HG03354 (cell line): ENCODE results near the gene ACADS.

Experiments
- ATAC-seq: cut with Tn5 transposase; IDR thresholded peaks from one replicate; pipeline ENCODE4 v1.9.1; 2021; ENCODE audit warnings: mild to moderate bottlenecking; ENCODE audit not compliant: unreplicated experiment, poor library complexity, severe bottlenecking

ACADS gene, protein sequence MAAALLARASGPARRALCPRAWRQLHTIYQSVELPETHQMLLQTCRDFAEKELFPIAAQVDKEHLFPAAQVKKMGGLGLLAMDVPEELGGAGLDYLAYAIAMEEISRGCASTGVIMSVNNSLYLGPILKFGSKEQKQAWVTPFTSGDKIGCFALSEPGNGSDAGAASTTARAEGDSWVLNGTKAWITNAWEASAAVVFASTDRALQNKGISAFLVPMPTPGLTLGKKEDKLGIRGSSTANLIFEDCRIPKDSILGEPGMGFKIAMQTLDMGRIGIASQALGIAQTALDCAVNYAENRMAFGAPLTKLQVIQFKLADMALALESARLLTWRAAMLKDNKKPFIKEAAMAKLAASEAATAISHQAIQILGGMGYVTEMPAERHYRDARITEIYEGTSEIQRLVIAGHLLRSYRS

DNA sequence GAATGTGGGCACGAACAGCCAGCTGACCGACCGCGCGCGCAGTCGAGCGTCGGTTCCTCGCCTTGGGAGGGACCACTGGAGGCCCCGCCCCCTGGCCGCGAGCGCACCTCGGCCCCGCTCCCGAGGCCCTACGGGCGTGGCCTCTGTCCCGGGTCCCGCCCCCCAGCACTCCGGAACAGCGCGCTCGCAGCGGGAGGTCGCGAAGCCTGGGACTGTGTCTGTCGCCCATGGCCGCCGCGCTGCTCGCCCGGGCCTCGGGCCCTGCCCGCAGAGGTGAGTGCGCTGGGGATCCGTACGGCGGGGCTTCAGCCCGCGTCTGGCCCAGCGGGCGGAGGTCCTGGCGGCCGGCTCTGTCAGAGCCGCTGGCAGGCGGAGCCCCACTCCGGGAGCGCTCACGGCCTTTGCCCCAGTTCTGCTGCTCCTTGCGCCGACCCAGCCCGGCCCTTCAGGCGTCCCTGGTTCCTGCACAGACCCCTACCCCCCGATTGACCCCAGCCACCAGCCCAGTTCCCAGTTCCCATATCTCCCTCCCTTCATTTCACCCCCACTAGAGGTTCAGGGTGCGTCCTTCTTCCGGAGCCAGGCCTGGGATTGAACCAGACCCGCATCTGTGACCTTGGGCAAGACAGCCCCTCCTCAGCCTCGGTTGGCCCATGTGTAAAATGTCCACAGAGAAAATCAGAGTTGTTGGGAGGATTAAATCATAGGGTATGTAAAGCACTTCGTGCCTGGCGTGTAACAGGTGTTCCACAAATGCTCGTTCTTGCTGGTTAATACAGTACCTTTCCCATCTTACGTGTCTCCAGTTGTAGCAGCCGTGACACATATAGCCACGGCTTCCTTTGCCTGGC is at the start of gene ACADS:
TSS of gene ACADS (plus strand) at position 168 of the 851 bp plus-strand sequence. CDS start at position 228, 60 bp downstream.
- peak; percentile 93 for ATAC-seq

DNA sequence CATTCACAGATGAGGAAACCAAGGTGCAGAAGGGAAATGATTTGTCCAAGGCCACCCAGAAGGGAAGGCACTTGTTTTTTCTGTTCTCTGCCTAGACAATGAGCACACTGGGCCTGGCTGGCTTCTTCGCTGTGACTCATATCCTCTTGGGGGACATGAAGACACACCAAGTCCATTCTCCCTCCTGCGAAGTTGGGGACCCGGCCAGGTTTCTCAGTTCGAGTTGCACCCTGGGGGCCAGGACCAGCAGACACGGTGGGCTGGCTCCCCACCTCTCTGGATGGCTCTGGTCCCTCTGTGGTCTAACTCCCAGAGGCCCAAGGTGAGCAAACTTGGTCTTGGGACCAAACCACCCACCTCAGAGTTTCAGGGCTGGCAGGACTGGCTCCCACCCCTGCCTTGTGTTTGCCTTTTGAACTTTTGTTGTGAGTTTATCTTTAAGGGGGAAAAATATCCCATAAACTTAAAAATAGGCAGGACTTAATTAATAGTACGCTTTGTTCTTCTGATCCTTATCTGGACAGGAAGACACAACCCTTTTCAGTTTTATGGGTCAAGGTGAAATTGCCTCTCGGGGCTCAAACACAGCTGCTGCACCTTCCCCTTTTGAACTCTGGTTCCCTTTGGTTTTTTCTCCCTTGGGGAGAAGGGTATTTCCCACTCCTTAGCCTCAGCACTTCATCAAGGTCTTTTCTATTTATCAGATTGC is 47.7 kb upstream of the ACADS start:
- peak; percentile 73 for ATAC-seq

DNA sequence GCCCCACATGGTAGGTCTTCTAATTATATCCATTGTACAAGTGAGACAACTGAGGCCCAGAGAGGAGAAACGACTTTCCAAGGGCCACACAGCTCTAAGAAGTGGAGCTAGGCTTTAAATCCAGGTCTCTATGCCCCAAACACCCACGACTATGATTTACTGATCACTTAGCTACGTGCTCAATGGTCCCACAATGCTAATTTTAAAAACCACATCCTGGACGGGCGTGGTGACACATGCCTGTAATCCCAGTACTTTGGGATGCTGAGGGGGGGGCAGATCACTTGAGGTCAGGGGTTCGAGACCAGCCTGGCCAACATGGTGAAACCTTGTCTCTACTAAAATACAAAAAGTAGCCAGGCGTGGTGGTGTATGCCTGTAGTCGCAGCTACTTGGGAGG is 47.1 kb upstream of the ACADS start:
- ATAC-seq = peak; percentile 6

DNA sequence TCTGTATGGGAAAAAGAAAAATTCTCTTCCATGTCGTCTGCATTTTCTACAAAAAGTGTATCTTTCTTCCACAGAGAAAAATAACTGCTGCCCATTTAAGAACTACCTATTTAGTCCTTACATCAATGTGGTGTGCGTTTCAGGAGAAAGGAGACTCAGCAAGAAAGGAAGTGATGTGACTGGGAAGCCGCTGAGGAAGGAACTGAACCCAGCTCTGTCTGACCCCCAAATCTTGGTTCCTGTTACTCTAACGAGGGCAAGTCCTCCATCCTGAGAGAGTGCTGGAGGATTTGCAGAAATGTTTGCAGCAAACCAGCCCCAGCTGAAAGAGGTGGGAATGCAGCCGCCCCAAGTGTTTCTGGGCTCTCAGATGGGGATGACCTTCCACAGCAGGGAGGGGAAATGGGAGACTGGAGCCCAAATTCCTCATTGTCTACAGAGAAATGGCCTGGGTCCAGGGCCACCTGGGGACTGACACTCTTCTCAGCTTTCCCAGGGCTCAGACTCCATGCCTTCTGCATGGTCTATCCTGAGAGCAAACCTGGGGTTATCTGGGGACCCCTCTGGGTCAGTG is 45.4 kb upstream of the ACADS start:
- no peak for ATAC-seq

DNA sequence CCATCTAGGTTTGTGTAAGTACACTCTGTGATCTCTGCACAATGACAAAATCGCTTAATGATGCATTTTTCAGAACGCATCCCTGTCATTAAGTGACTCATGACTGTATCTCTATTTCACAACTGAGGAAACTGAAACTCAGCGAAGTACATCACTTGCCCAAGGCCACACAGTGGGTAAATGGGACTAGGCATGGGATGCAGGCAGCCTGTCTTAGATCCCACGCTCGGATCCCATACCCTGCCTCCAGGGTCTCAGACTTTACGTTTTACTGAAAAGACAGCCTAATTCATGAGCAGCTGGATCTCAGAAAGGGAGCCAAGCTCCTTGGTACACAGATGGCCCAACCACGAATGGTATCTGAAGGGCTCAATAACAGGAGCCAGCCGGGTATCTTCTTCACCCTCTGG is 41.1 kb upstream of the ACADS start:
- ATAC-seq = no peak

DNA sequence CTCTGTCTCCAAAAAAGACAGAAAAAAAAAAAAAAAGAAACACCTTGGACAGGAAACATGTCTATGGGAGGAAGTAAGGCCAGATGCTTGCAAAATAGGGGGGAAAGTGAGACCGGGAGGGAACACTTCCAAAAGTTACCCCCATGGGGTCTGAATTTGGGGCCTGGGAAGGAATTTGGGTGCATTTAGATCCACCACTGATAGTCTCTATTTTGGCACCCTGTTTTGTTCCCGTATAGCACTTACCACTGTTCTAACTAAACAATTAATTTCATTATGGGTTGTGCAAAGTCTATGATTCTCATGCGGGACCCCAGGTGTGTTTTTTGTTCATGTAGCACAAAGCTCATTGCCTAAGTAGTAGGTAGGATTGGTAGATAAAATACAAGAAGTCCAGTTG is 40.1 kb upstream of the ACADS start:
- no peak for ATAC-seq

DNA sequence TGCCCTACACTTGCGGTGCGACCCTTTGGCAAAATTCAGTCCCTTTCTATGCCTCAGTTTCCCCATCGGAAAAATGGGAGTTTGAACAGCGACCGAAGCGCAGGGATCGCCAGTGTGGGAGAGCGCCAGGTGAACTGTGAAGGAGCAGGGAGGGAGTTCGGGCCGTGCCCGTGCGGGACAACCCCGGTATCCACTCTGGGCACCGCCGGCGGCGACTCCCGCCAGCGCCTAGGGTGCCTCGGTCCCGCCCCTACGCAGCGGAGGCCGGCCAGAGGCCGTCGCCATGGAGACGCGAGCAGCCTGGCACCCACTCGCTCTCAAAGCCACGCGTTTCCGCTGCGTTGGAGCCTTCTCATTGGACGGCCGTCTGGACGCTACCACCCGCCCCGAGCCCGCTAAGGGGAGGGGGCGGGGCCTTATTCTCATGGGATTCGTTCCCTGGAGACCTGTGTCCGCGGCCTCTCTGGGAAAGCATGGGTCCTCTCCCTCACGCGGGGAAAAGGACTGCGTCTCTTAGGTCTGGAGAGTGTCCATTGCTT is 39.4 kb upstream of the ACADS start:
- peak; percentile 73 for ATAC-seq

DNA sequence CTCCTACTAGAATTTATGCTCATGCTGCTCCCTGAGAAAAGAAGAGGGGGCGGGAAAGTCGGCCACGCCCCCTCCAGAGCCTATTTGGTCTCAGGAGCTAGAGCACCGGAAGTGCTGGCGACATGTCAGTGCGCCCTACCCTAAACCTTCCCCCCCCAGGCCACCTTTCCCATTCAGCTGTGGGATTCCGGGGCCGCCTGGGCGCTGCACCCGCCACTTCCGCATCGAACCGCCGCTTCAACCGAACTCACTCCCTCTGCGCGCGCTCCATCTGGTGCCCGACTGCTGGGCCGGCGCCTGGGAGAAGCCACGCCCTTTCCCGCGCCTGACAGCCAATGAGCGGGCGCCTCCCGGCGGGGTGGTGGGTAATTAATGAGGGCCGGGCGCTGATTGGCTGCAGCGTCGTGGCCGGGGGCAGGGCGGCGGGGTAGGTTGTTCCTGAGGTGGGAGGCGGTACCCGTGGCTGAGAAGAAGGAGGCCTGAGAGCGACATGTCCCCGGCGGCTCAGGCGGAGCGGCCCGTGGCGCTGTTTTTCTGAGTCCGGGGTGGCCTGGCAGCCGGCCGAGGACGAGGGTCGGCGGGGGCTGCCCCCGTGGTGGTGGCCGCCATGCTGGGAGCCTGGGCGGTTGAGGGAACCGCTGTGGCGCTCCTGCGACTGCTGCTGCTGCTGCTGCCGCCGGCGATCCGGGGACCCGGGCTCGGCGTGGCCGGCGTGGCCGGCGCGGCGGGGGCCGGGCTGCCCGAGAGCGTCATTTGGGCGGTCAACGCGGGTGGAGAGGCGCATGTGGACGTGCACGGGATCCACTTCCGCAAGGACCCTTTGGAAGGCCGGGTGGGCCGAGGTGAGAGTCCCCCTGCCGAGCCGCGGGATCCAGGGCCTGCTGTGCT is 38.7 kb upstream of the ACADS start, which contains the start of gene MLEC:
TSS of gene MLEC (plus strand) at position 460 of the 888 bp plus-strand sequence. CDS start at position 608, 148 bp downstream.
- peak; percentile 73 for ATAC-seq

DNA sequence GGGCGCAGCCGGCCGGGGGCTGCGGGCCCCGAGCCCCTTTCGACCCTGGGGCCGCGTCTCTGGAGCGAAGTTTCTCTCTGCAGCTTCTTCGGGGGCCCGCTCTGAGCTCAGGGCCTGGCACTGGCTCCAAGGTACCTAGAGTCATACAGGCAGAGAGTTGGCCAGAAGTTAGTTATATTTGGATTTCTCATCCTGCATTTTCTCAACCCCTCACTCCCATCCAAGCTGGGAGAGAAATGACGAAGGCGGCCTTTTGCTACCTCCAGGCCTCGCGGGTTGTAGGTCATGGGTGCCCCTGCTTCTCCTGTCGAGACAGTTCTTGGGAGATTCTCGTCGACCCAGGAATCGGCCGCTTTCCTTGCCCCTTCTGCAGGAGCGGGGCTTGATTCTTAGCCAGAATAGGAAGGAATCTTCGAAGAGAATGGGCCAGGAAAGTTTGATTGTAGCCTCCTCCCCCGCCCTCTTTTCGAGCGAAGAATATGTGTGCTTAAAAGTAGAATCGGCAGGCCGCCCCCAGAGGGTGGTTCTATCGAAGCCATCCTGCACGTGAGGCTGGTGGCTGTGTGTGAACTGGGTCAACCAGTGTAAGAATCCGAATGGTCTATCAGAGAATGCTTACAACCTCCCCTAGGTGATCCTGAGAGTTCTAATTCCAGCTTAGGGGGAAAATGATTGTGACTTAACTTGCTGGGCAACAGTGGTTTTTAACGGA is 37.9 kb upstream of the ACADS start:
- no peak for ATAC-seq

DNA sequence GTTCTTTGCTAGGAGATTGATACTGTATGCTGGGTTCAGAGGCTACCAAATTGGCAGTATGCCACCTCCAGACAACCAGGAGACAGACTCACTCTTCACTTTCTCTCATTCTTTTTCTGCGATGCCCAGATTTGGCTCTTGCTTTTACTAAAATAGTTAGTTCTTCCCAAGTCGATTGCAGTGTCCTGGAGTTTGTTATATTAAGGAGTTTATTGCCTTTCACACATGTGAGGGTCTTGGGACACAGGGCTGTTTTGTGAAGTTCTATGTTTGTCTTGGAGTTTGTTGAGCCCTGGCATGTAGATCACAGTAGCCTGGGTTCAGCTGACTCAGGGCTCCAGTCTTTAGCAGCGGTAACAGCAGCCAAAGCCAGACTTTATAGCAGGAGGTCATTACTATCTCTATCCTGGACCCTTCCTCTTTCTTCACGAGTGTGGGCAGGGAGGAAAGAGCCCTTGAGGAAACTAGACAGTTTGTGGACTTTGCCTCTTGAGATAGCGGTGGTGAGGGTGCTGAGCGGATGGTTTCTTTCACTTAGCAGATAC is 37.0 kb upstream of the ACADS start:
- ATAC-seq = no peak

DNA sequence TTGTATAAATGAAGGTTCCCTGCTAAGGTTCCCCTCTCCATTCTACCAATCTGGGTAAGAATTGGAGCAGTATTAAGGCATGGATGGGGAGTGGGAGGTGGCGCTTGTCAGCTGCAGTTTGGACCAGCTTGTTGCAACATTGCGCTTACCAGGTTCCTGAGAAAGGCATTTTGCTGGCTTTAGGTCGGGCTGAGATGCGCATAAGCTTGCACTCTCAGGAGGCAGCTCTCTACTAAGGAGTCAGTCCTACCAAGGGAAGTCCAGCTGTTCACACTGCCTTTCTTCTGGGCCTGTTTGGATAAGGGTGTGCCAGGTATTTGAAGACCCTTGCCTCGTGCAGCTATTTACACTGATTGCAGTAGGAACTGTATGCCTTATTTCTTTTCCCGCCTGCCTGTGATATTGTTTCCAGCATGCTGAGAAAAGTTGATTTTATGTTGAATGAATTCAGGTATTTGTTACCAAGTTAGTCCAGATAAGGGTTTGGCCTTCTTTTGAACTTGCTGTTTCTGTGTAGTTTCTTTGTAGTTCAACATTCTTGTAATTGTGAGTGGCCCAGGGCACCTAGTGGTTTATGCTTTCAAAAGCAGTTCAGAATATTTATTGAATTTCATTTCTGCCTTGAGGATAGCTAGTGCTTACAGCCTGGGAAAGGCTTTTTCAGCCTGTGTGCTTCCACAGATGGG is 36.1 kb upstream of the ACADS start:
- no peak for ATAC-seq

DNA sequence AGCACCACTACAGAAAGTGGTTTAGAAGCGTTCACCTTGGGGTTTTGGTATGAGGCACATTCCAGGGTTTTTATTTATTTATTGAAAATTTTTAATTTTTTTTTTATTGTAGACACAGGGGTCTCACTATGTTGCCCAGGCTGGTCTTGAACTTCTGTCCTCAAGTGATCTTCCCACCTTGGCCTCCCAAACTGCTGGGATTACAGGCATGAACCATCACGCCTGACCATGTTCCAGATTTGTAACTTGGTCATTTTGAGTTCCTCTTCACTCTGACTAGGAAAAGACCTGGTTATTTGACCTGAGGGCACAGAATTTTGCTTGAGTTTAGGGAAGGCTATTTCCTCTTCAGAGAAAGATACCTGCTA is 35.6 kb upstream of the ACADS start:
- no peak for ATAC-seq

DNA sequence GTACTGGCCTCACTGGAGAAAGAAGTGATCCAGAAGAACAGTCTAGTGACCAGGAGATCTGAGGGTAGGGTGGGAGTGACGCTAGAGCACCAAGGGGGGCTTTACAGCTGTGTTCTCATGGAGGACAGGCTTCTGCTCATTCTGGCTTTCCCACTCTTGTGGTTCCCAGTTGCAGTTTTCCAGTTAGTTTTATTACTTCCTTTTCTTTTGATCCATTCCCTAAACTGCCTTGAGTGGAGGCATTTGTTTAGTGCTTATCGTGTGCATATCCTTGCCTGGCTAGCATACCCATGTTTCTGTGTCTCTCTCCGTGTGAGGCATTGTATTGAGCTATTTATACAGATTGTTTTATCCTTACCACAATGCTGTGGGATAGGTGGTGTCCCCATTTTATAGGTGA is 34.6 kb upstream of the ACADS start:
- no peak for ATAC-seq

DNA sequence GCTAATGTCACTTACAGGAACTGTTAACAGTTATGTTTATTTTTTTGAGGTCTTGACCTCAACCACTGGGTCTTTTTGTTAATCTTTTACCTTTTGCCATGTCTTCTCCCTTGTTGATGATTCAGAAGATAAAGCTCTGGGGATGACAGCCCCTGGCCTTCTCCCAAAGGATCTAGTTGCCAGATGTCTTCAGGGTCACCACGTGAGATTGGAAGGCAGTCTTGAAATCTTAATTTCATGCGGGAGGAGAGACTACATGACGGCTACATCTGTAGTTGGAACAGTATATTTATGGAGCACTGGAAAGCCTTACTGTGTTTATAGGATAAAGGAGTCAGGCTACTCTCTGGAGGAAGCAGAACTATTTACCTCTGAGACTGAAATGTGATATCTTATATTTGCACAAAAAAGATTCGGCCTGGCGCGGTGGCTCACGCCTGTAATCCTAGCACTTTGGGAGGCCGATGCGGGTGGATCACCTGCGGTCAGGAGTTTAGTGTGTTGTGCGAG is 33.0 kb upstream of the ACADS start:
- ATAC-seq = no peak

DNA sequence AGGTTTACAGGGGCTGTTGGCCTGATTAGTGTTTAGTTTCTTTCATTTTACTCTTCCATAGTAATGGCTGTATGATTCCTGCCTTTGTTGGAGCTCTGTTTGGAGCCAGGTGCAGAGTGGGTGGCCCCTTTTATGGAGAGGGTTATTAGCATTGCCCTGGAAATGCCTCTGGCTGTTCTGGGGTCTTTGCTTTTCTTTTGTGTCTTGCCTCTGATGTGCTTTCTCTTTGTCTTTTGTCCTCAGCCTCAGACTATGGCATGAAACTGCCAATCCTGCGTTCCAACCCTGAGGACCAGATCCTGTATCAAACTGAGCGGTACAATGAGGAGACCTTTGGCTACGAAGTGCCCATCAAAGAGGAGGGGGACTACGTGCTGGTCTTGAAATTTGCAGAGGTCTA is 31.8 kb upstream of the ACADS start:
- ATAC-seq = no peak

DNA sequence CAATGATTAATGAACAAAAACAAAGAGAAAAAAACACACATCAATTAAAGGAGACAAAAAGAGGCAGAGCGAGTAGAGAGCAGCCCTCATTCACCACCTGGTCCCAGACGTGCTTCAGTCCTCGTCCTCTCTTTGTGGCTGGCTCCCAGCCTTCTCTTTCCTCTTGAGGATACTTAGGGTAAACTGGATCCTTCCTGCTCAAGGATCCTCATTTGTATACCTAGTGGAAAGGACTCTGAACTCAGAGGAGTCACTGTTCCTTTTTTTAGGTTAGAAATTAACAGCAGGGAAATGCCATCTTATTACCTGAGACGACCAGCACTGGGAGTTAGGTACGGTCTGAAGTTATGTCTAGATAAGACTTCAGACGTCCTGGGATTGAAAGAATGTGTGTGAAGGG is 29.0 kb upstream of the ACADS start:
- ATAC-seq = no peak

DNA sequence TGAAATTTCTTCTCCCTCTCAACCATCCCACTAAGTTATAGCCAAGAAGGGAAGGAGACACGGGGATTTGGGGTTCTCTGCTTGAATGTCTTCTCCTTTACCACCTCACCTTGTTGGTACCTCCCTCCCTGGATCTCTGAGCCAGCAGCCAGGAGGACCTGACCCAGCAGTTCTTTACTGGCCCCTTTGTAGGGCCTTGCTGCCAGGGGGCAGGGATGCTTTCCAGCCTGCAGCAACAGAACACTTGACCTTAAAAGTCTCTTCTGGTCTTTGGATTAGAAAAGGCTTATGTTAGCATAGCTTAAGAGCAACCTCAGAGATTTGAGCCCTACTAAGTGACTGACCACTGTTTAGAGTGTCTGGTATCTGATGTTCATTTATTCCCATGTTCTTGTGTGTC is 28.3 kb upstream of the ACADS start:
- no peak for ATAC-seq
